Keratinocyte (primary cell): Measurements from ENCODE around the gene GKN2. TPM values are rescaled to one million over a fixed set of nuclear protein-coding genes. Genes with fewer than 3 reads are reported as not detected.

Source experiments
- DNase-seq: peaks from one replicate; pipeline ENCODE4 v3.0.0-alpha.2; 2011; ENCODE audit warnings: low read depth, missing footprints, low spot score
- FAIRE-seq: peaks from 2 replicates; lab custom pipeline; 2011; peaks lifted over from hg19 to GRCh38; lab: Jason Lieb, UNC
- H2AFZ ChIP-seq: 2 replicates; pipeline ENCODE4 v1.6.0; 2012; ENCODE audit warnings: low read length, control low read depth, inconsistent platforms; ENCODE audit not compliant: control insufficient read depth
- H3K27ac ChIP-seq: 2 replicates; pipeline ENCODE4 v1.5.1; 2011; ENCODE audit warnings: low read length; ENCODE audit not compliant: control insufficient read depth, insufficient read depth
- H3K27me3 ChIP-seq: 3 replicates; pipeline ENCODE4 v1.6.0; 2011; ENCODE audit warnings: low read length; ENCODE audit not compliant: control insufficient read depth, insufficient read depth; ENCODE audit errors: extremely low read depth
- H3K36me3 ChIP-seq, 2 experiments: 2 replicates in 1 of 2; 3 replicates in 1 of 2; pipeline ENCODE4 v1.5.1; 2011; ENCODE audit warnings: low read length in 2 of 2, mild to moderate bottlenecking in 1 of 2; ENCODE audit not compliant: control insufficient read depth in 2 of 2, insufficient read depth in 2 of 2; ENCODE audit errors: extremely low read depth in 1 of 2
- H3K4me1 ChIP-seq: 3 replicates; pipeline ENCODE4 v1.5.1; 2011; ENCODE audit warnings: low read length; ENCODE audit not compliant: control insufficient read depth, insufficient read depth; ENCODE audit errors: extremely low read depth
- H3K4me2 ChIP-seq: 3 replicates; pipeline ENCODE4 v1.6.0; 2011; ENCODE audit warnings: low read depth, low read length; ENCODE audit not compliant: control insufficient read depth, insufficient read depth; ENCODE audit errors: extremely low read depth
- H3K4me3 ChIP-seq, 3 experiments: fragments of 200-600 bp in 1 of 3; sonication (generic) in 1 of 3; 2 replicates in 2 of 3; 3 replicates in 1 of 3; pipeline ENCODE4 v1.5.1; 2011 to 2016; ENCODE audit warnings: low read length in 3 of 3, mild to moderate bottlenecking in 3 of 3, control low read depth in 2 of 3, inconsistent platforms in 1 of 3, low read depth in 1 of 3, mixed read lengths in 1 of 3, mixed run types in 1 of 3, moderate library complexity in 1 of 3; ENCODE audit not compliant: control insufficient read depth in 2 of 3, insufficient read depth in 2 of 3; ENCODE audit errors: extremely low read depth in 1 of 3
- H3K79me2 ChIP-seq: 2 replicates; pipeline ENCODE4 v1.6.0; 2012; ENCODE audit warnings: low read length; ENCODE audit not compliant: control insufficient read depth, insufficient read depth
- H3K9ac ChIP-seq: 3 replicates; pipeline ENCODE4 v1.6.0; 2011; ENCODE audit warnings: low read length; ENCODE audit not compliant: control insufficient read depth, insufficient read depth; ENCODE audit errors: extremely low read depth
- H3K9me1 ChIP-seq: 3 replicates; pipeline ENCODE4 v1.6.0; 2011; ENCODE audit warnings: low read length; ENCODE audit not compliant: control insufficient read depth, insufficient read depth; ENCODE audit errors: extremely low read depth
- H3K9me3 ChIP-seq: 2 replicates; pipeline ENCODE4 v1.5.1; 2012; ENCODE audit warnings: low read depth, low read length; ENCODE audit not compliant: control insufficient read depth
- H4K20me1 ChIP-seq: 3 replicates; pipeline ENCODE4 v1.6.0; 2011; ENCODE audit warnings: low read length; ENCODE audit not compliant: control insufficient read depth, insufficient read depth; ENCODE audit errors: extremely low read depth
- CTCF ChIP-seq, 3 experiments: IDR thresholded peaks in 1 of 3; conservative IDR thresholded peaks in 1 of 3; optimal IDR thresholded peaks in 1 of 3; 2 replicates in 2 of 3; 3 replicates in 1 of 3; pipeline versions ENCODE3 to v1.5.1; 2011; ENCODE audit warnings: low read length in 3 of 3, mild to moderate bottlenecking in 3 of 3, moderate library complexity in 2 of 3, control low read depth in 1 of 3, inconsistent platforms in 1 of 3; ENCODE audit not compliant: insufficient read depth in 2 of 3; ENCODE audit errors: extremely low read depth in 1 of 3
- EZH2 ChIP-seq: IDR thresholded peaks from one replicate; pipeline ENCODE4 v1.6.1; 2012; ENCODE audit warnings: inconsistent platforms, mild to moderate bottlenecking, low read length, moderate library complexity
- dilution Hi-C: fragments of 300-500 bp; cut with MboI; formaldehyde crosslinking; loops from one replicate; pipeline ENCODE4 v1.7.0; 2020; ENCODE audit warnings: low sequenced_read_pairs; ENCODE audit not compliant: extremely low pct_ligation_motif_present
- polyA plus RNA-seq, 5 experiments: library from polyadenylated mRNA; depleted of rRNA in 3 of 5; stranded (reverse) in 3 of 5; stranded (forward) in 1 of 5; unstranded in 1 of 5; fragments of >200 nt; gene quantifications; 1 replicate in 1 of 5; 2 replicates in 3 of 5; 3 replicates in 1 of 5; pipeline versions ENCODE4 v1.2.1 to v1.2.3, GENCODE V29; 2011 to 2012; ENCODE audit warnings: missing spikeins in 2 of 5, low read depth in 1 of 5, low replicate concordance in 1 of 5

GKN2 gene
- polyA plus RNA-seq, 1 donor (not counting 4 experiments of a cell fraction or from before 2014, with no cell fraction given), result 0.08 TPM

DNA sequence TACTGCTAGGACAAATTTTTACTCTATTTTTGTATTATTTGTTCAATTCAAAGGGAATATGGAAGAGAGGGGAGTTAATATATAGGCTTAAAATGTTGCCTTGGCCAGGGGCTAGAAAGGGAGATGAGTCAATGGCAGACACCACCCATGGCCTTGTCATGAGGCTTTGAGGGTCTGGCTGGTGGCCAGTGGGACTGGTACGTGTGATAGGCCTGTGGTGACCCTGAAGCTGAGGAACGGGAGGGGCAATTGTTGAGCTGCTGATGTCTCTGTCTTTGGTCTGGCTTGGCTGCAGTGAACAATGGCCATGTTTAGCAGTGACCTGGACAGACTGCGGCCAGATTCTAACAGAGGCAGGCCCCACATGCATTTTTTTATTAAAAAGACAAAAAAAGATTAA, 40.2 kb upstream of the GKN2 start:
- Histone ChIP-seq H3K4me2 (no peak overlapping the region), H2AFZ (no peak overlapping the region), H3K79me2 (no peaks in the 10 kb centered on the region), H3K9me3 (no peaks in the 10 kb centered on the region), H3K9me1 (no peaks in the 10 kb centered on the region), H3K36me3 (no peaks in the 10 kb centered on the region), H3K27me3 (peaks cover 4% of the 10 kb centered on the region), H3K27ac (no peak overlapping the region), H4K20me1 (no peaks in the 10 kb centered on the region), H3K4me1 (no peaks in the 10 kb centered on the region), H3K9ac (no peak overlapping the region), H3K4me3 (no peak overlapping the region)
- TF ChIP-seq CTCF (optimal IDR thresholded peaks at IDR 0.05 in 1 of 3, IDR thresholded peaks at IDR 0.05 in 1 of 3, conservative IDR thresholded peaks at IDR 0.05 in 1 of 3; ENCODE audit: extremely low read depth in 1 of 3, insufficient read depth in 2 of 3, low read length in 3 of 3) (no peak), EZH2 (no peak)
- dilution Hi-C loops, result no loop called here
- no peak for DNase-seq
- no peak for FAIRE-seq

- dilution Hi-C loops, result no loop called here
- Histone ChIP-seq H3K36me3 (no peaks in the 10 kb centered on the region), H3K4me3 (no peak overlapping the region), H3K79me2 (no peaks in the 10 kb centered on the region), H3K4me1 (no peaks in the 10 kb centered on the region), H2AFZ (no peak overlapping the region), H3K4me2 (no peak overlapping the region), H3K27ac (no peak overlapping the region), H3K27me3 (peaks cover 4% of the 10 kb centered on the region), H4K20me1 (no peaks in the 10 kb centered on the region), H3K9me3 (no peaks in the 10 kb centered on the region), H3K9me1 (no peaks in the 10 kb centered on the region), H3K9ac (no peak overlapping the region)
- no peak for TF ChIP-seq CTCF (optimal IDR thresholded peaks at IDR 0.05 in 1 of 3, IDR thresholded peaks at IDR 0.05 in 1 of 3, conservative IDR thresholded peaks at IDR 0.05 in 1 of 3; ENCODE audit: extremely low read depth in 1 of 3, insufficient read depth in 2 of 3, low read length in 3 of 3)
- no peak for TF ChIP-seq EZH2
- FAIRE-seq (no peak), DNase-seq (no peak)
Observed at GRCh38 chr2:68992341-68992740, 39.6 kb upstream of the GKN2 start.
